NCI-H146 treated with DMSO at 0.1 percent for 48 hours (cell line): ENCODE data around the gene ATP8B1.

Experiments used
- DNase-seq: peaks from one replicate; lab custom pipeline; 2025; ENCODE audit not compliant: unreplicated experiment; lab: John Stamatoyannopoulos, UW

The ATP8B1 gene

DNA sequence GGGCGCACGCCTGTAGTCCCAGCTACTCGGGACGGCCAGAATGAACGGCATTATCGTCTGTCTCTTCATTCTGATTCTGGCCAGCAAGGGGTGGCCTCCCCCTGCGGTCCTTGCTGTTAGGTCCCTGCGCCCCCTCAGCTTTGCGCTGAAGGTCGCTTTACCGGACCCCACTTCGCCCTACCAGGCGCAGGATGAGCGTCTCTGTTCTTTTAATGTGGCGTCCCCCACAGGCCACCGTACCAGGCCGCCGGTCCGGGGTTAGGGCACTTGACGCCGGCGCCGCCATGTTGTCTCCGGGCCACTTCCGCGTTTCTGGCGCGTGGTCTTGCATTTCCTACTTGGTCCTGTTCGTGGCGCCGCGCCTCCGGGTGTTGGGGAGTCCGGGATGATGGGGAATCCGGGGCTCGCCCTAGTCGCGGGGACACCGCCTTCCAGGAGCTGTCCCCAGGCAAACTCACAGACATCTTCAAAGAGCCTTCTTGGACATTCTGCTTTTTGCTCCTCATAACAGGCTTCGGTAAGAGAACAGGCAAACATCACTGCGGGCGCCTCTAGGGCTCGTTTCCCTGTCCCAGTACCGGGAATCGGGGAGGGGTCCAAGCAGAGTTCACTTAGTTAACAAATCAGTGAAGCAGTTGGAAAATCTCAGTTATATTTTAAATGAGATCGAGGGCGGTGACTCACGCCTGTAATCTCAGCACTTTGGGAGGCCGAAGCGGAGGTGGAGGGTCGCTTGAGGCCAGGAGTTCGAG is 172.9 kb downstream of the ATP8B1 start:
- peak; percentile 97 for DNase-seq

GRCh38 chr18:57629422-57629821 is 173.7 kb downstream of the ATP8B1 start:
- no peak for DNase-seq

DNA sequence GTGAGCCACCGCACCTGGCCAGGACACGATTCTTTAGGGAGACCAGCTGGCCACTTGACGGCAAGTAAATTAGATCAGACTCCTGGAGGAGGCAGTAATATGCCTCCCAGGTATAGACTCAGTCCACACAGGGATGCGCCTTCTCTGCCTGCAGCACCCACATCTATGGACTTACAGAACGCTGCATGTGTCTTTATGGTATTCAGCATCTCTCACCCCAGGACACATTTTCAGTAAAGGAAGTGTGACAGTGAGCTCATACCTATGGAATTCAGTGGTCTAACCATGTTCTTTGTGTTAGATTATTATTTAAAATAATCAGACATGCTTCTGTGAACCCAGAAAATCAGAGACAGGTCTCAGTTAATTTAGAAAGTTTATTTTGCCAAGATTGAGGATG is 175.6 kb downstream of the ATP8B1 start:
- no peak for DNase-seq

DNA sequence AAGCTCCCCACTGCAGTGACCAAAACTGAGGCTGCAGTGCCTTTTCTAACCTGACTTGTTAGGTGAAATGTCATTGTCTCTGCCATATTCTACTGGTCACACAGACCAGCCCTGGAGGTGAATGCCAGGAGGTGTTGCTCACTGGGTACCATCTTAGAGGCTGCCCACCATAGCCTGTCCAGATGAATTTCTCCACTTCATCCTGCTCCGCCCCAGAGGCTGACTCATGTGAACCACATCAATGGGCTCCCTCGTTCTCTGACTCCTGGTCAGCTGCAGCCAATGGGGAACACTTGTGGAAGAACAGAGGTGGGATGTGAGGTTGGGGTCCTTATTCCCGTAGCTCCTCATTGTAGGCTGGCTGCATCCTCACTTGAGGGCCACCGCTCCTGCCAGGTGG is 178.1 kb downstream of the ATP8B1 start:
- no peak for DNase-seq

DNA sequence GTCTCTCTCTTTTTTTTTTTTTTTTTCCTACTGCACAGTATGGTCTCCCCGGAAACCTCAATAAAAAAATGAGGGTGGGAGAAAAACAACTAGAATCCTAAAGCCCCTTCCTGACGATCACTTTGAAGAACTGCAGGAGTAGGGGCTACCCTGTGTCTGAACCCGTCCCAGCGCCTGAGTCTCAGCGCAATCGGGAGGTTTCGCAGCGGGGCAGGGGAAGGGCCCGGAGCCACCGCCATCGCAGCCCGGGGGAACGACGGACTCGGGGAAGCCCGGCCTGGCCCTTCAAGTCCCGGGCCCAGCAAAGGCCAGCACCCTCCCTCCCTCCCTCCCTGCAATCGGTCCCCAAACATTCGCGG is 181.9 kb downstream of the ATP8B1 start:
- no peak for DNase-seq

- DNase-seq: no peak
Measured at GRCh38 chr18:57619876-57620275, 183.2 kb downstream of the ATP8B1 start.

DNA sequence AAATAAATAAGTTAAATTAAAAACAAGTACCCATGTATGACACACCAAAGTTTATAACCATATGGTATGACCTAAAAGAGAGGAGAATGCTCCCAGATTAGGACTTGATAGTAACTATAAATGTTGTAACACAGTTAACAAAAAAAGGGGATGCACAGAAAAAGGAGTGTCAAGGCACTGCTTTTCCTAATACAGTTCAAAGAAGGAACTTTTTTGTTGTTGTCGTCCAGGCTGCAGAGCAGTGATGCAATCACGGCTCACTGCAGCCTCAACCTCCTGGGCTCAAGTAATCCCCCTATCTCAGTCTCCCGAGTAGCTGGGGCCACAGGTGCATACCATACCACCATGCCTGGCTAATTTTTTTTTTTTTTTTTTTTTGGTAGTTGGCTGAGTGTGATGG is 184.2 kb downstream of the ATP8B1 start:
- no peak for DNase-seq

GRCh38 chr18:57603871-57604270 is 199.2 kb downstream of the ATP8B1 start:
- DNase-seq: no peak
